Astrocyte (in vitro differentiated cells and primary cell): ENCODE data around the gene AOAH. TPM values are rescaled to one million over a fixed set of nuclear protein-coding genes. Genes with fewer than 3 reads are reported as not detected.

Experiments
- DNase-seq: peaks from one replicate; pipeline ENCODE4 v3.0.0-alpha.2; 2010; ENCODE audit warnings: low read depth
- FAIRE-seq: peaks from 2 replicates; lab custom pipeline; 2011; peaks lifted over from hg19 to GRCh38; lab: Jason Lieb, UNC
- H2AFZ ChIP-seq: 2 replicates; pipeline ENCODE4 v1.6.0; 2012; ENCODE audit warnings: low read depth, low read length, inconsistent platforms
- H3K27ac ChIP-seq: 2 replicates; pipeline ENCODE4 v1.5.1; 2011; ENCODE audit warnings: low read depth, low read length, inconsistent platforms
- H3K27me3 ChIP-seq: 2 replicates; pipeline ENCODE4 v1.6.0; 2011; ENCODE audit warnings: low read length, inconsistent platforms; ENCODE audit not compliant: insufficient read depth
- H3K36me3 ChIP-seq: 2 replicates; pipeline ENCODE4 v1.5.1; 2011; ENCODE audit warnings: low read length, inconsistent platforms; ENCODE audit not compliant: insufficient read depth
- H3K4me1 ChIP-seq: 2 replicates; pipeline ENCODE4 v1.5.1; 2011; ENCODE audit warnings: low read length, inconsistent platforms; ENCODE audit not compliant: insufficient read depth
- H3K4me2 ChIP-seq: 2 replicates; pipeline ENCODE4 v1.6.0; 2012; ENCODE audit warnings: low read length, inconsistent platforms
- H3K4me3 ChIP-seq: 2 replicates; pipeline ENCODE4 v1.5.1; 2011; ENCODE audit warnings: low read depth, mild to moderate bottlenecking, low read length, inconsistent platforms; ENCODE audit not compliant: insufficient read depth
- H3K79me2 ChIP-seq: 2 replicates; pipeline ENCODE4 v1.6.0; 2012; ENCODE audit warnings: mild to moderate bottlenecking, low read length, inconsistent platforms; ENCODE audit not compliant: insufficient read depth
- H3K9ac ChIP-seq: 2 replicates; pipeline ENCODE4 v1.6.0; 2012; ENCODE audit warnings: mild to moderate bottlenecking, low read length, inconsistent platforms
- H3K9me3 ChIP-seq: 2 replicates; pipeline ENCODE4 v1.5.1; 2012; ENCODE audit warnings: low read depth, mild to moderate bottlenecking, low read length, inconsistent platforms; ENCODE audit not compliant: insufficient read depth
- H4K20me1 ChIP-seq: 2 replicates; pipeline ENCODE4 v1.6.0; 2012; ENCODE audit warnings: low read length, inconsistent platforms; ENCODE audit not compliant: insufficient read depth
- H3K27ac Mint-ChIP-seq: one replicate; pipeline ENCODE4 v1.8.0; 2021; ENCODE audit warnings: mild to moderate bottlenecking, mixed read lengths; ENCODE audit not compliant: unreplicated experiment
- H3K27me3 Mint-ChIP-seq: one replicate; pipeline ENCODE4 v1.8.0; 2021; ENCODE audit warnings: low read depth, mixed read lengths; ENCODE audit not compliant: unreplicated experiment
- H3K36me3 Mint-ChIP-seq: one replicate; pipeline ENCODE4 v1.8.0; 2021; ENCODE audit warnings: low read depth, mixed read lengths; ENCODE audit not compliant: unreplicated experiment
- H3K4me1 Mint-ChIP-seq: one replicate; pipeline ENCODE4 v1.8.0; 2021; ENCODE audit warnings: low read depth, mixed read lengths; ENCODE audit not compliant: unreplicated experiment
- H3K4me3 Mint-ChIP-seq: one replicate; pipeline ENCODE4 v1.8.0; 2021; ENCODE audit warnings: mild to moderate bottlenecking, moderate library complexity, mixed read lengths; ENCODE audit not compliant: unreplicated experiment
- H3K9me3 Mint-ChIP-seq: one replicate; pipeline ENCODE4 v1.8.0; 2021; ENCODE audit warnings: mild to moderate bottlenecking, mixed read lengths; ENCODE audit not compliant: unreplicated experiment
- EZH2 ChIP-seq: IDR thresholded peaks from 2 replicates; pipeline ENCODE4 v1.6.1; 2012; ENCODE audit warnings: mild to moderate bottlenecking, low read length, inconsistent platforms; ENCODE audit not compliant: insufficient read depth
- total RNA-seq: library from RNA; stranded (reverse); gene quantifications from 2 replicates; pipeline ENCODE4 v1.2.1, GENCODE V29; 2021
- TF ChIP-seq, protein P1 (sequence below): IDR thresholded peaks from 2 replicates; pipeline ENCODE4 v1.5.1; 2011; ENCODE audit warnings: low read depth, mild to moderate bottlenecking, inconsistent platforms, low read length, moderate library complexity; ENCODE audit not compliant: insufficient read depth

Gene AOAH
- total RNA-seq, 1 donor from 2014 or later, result not detected

DNA sequence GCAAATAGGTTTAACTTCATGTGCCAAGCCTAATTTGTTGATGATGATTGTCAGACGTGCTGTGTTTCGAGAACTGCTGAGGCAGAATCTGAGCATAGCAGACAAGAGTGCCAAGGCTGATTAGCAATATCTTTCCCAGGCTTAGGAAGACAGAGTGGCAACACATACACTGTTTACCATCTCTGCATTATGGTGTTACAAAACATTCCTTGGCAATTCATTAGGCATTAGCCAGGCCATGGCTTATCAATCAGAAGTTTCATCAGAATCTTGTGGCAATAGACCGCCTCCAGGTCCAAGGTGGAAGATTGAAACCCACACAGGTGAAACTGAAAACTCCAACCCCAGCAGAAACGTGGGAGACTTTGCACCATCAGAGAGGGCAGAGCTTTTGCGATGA, 148.5 kb downstream of the AOAH start:
- Histone ChIP-seq H4K20me1 (no peaks in the 10 kb centered on the region), H2AFZ (no peak overlapping the region), H3K9ac (no peak overlapping the region), H3K27me3 (no peaks in the 10 kb centered on the region), H3K36me3 (no peaks in the 10 kb centered on the region), H3K4me3 (no peak overlapping the region), H3K79me2 (no peaks in the 10 kb centered on the region), H3K4me2 (no peak overlapping the region), H3K4me1 (no peaks in the 10 kb centered on the region), H3K27ac (no peak overlapping the region), H3K9me3 (no peaks in the 10 kb centered on the region)
- no peak for DNase-seq
- no peak for FAIRE-seq
- Mint-ChIP-seq H3K4me1 (no peaks in the 10 kb centered on the region), H3K9me3 (peaks cover 5% of the 10 kb centered on the region), H3K36me3 (no peaks in the 10 kb centered on the region), H3K4me3 (no peak overlapping the region), H3K27me3 (no peaks in the 10 kb centered on the region), H3K27ac (no peak overlapping the region)
- TF ChIP-seq EZH2, result no peak
- TF ChIP-seq, protein P1, sequence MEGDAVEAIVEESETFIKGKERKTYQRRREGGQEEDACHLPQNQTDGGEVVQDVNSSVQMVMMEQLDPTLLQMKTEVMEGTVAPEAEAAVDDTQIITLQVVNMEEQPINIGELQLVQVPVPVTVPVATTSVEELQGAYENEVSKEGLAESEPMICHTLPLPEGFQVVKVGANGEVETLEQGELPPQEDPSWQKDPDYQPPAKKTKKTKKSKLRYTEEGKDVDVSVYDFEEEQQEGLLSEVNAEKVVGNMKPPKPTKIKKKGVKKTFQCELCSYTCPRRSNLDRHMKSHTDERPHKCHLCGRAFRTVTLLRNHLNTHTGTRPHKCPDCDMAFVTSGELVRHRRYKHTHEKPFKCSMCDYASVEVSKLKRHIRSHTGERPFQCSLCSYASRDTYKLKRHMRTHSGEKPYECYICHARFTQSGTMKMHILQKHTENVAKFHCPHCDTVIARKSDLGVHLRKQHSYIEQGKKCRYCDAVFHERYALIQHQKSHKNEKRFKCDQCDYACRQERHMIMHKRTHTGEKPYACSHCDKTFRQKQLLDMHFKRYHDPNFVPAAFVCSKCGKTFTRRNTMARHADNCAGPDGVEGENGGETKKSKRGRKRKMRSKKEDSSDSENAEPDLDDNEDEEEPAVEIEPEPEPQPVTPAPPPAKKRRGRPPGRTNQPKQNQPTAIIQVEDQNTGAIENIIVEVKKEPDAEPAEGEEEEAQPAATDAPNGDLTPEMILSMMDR, result no peak

DNA sequence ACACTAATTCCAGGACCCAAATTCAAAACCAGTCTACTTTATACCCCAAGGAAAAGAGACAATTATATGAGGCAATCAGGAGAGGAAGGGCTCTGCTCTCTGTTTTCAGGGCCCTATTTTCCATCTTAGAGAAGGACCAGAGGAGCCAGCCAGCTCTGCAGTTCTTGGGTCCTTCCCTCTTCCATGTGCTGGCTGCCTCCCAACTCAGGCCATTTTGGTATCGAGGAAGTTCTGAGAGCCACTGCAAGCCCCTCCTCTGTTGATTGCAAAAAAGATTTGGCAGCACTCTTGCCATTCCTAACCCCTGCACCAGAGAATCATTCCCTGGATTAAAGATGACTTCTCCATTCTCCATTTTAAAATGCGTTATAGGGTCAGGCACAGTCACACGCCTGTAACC, 151.2 kb downstream of the AOAH start:
- Mint-ChIP-seq H3K9me3 (peaks cover 5% of the 10 kb centered on the region), H3K27me3 (no peaks in the 10 kb centered on the region), H3K36me3 (no peaks in the 10 kb centered on the region), H3K27ac (no peak overlapping the region), H3K4me1 (no peaks in the 10 kb centered on the region), H3K4me3 (no peak overlapping the region)
- Histone ChIP-seq H4K20me1 (no peaks in the 10 kb centered on the region), H3K4me2 (no peak overlapping the region), H3K27ac (no peak overlapping the region), H2AFZ (no peak overlapping the region), H3K4me1 (no peaks in the 10 kb centered on the region), H3K4me3 (no peak overlapping the region), H3K9ac (no peak overlapping the region), H3K9me3 (no peaks in the 10 kb centered on the region), H3K36me3 (no peaks in the 10 kb centered on the region), H3K79me2 (no peaks in the 10 kb centered on the region), H3K27me3 (peaks cover 2% of the 10 kb centered on the region)
- DNase-seq, result no peak
- FAIRE-seq, result no peak
- TF ChIP-seq, protein P1, result no peak
- no peak for TF ChIP-seq EZH2

DNA sequence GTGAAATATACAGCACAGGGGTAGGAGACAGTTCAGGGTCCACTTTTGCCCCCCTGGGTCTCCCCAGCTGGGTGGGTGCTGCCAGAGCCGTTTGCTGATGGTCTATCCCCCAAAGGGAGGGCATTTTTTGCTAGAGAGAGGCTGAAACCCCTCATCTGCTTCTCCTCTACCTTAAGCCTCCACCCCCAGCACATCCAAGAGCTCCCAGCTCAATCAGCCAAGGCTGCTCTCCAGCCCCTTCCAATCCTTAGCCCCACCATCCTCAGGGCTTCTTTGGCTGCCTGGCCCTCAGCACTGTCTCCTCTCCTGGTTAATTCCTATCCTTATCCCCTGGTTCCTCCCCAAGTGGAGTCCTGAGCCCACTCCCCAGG, 153.1 kb downstream of the AOAH start:
- H3K9me3 Mint-ChIP-seq, result peaks cover 2% of the 10 kb centered on the region
- no peak overlapping the region for H2AFZ ChIP-seq
- H3K4me3 ChIP-seq, result no peak overlapping the region
- FAIRE-seq (no peak), DNase-seq (no peak)
- no peaks in the 10 kb centered on the region for H3K4me1 Mint-ChIP-seq
- no peak overlapping the region for H3K9ac ChIP-seq
- no peak for TF ChIP-seq EZH2
- TF ChIP-seq, protein P1, result no peak
- no peaks in the 10 kb centered on the region for H3K4me1 ChIP-seq
- H3K79me2 ChIP-seq, result no peaks in the 10 kb centered on the region
- H3K27ac Mint-ChIP-seq, result no peak overlapping the region
- no peaks in the 10 kb centered on the region for H3K36me3 ChIP-seq
- H4K20me1 ChIP-seq, result no peaks in the 10 kb centered on the region
- no peaks in the 10 kb centered on the region for H3K9me3 ChIP-seq
- H3K27ac ChIP-seq, result no peak overlapping the region
- H3K27me3 Mint-ChIP-seq, result peaks cover 2% of the 10 kb centered on the region
- H3K36me3 Mint-ChIP-seq, result no peaks in the 10 kb centered on the region
- H3K27me3 ChIP-seq, result peaks cover 2% of the 10 kb centered on the region
- H3K4me3 Mint-ChIP-seq, result no peak overlapping the region
- no peak overlapping the region for H3K4me2 ChIP-seq
